Measurements from ENCODE around the gene GUK1.

Gene GUK1

DNA sequence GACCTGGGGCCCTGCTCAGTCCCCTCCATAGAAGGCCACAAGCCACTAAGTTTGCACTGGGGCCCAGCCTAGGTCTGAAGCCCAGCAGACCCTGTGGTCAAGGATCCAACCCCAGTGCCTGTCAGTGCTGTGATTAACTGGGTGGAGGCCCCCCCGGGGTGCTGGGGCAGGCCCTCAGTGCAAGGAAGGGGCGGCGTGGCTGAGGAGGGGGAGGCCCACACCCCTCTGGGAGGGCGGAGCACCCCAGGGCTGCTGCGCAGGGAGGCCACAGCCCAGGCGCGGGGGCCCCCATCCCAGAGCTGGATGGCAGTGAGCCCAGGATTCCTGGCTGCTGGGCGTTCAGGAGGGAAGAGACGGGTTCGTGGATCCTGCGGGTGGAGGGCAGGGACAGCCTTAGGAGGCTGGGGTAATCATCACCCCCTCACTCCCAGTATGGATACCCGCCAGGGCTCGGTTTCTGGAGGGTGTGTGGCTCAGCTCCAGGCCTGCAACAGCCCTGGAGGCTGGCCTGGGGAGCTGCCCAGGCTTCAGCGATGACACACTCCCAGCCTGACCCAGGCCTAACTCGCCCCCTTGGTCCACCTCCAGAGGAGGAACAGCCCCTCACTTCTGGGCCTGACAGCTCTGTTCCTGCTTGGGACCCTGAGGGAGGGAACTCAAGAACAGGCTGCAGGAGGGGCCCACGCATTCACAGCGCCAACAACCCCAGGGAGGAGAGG lies 10.5 kb downstream of the GUK1 start:
- no peak for DNase-seq

DNA sequence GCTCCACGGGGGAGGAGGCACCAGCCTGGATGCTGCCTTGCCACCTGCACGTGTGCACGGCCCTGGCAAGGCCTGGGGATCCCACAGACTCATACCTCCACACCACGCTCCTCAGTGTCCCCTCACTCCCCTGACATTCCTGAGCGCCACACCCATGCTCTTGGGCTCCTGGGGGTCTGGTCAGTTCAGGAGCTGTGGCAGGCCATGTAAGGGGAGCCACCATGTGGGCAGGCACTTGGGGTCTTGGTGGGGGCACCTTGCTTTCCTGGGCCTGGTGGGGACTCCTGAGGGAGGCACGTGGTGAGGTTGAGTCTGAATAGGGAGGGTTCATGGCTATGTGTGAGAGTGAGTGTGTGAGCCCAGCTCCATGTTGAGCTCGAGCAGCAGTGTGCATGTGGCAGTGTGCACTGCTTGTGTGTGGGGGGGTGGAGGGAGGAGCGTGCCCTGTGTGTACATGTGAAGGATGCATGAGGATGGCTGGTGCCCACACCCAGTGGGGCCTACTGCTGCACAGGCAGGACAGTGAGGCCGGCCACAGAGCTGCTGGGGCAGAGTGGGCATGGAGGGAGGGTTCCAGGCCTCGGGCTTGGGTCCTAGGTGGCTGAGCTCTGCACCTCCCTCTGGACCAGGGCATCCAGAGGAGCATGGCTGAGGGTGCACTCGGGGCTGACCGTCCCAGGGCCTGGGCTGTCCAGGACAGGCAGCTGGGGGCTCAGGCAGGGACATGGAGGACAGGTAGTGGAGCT lies 11.3 kb downstream of the GUK1 start:
- no peak for DNase-seq

DNA sequence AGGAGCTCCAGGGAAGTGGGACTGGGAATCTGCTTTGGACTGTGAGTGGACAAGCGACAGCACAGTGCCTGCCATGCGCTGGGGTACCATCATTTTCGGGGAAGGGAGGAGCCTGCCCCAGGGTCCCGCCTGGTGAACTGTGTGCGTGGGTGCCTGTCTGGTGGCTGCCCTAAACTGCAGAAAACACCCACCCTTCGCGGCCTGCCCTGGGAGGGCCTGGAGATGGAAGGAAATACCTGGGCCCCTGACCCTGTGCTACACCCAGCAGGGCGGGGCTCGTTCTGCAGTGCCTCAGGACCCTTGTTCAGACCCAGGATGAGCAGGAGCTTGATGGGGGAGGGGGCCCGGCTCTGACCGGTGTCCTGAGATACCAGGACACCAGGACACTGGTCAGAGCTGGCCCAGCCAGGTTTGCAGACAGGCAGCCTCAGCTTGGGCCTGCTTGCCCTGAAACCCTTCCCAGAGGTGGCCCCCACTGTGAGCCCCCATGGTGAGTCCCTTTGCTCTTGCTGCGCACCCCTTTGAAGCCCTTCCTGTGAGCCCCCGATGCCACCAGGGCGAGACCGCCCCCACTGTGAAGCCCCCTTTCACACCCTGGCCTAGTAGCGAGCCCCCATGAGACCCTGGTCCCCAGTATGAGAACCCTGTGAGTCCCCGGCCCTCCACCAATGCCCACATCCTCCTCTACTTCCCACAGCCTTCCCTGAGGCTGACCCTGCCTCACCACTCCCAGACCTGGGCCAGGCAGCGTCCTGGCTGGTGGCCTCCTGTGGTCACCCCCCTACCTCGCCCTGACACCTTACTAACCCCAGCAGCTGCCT lies 12.2 kb downstream of the GUK1 start:
- no peak for DNase-seq

DNA sequence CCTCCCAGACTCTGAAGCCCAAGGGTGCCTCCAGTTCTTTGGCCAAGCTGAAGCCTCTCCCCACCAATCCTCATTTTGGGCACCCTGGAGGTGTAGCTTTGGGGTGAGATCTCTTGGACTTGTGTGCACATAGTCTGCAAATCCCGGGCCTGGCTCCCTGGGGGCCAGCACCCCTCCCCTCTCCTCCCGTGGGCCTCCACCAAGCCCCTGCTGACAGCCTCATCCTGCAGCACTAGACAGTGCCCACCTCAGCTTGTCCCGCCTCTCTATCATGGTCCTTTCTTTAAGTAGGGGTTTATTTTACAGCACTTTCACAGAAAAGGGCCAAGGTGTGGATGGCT lies 12.8 kb downstream of the GUK1 start:
- DNase-seq, result no peak

DNA sequence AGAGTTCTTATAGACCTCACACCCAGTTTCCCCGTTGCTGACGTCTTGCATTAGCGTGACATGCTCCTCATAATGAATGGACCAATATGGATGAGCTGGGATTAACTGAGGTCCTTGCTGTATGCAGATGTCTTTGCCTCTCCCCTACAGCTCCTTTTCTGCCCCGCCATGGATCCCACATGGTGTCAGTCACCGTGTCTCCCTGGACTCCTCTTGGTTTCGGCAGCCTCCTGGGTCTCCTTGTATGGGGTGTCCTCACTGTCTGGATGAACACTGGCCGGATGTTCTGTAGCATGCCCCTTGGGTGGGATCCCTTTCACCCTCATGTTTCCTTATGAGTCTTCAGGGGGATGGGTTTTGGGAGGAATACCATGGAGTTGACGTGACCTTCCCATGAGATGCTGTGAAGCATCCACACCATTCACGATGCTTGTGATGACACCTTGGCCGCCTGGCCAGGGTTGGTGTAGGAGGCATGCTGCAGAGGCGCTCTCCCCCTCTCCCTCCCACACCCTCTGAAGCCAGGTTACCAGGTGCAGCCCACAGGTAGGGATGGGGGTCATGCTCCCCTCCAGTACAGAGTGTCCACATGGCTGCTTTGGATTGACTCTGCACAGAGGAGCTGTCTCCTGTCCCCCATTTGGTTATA lies 14.1 kb downstream of the GUK1 start:
- no peak for DNase-seq

DNA sequence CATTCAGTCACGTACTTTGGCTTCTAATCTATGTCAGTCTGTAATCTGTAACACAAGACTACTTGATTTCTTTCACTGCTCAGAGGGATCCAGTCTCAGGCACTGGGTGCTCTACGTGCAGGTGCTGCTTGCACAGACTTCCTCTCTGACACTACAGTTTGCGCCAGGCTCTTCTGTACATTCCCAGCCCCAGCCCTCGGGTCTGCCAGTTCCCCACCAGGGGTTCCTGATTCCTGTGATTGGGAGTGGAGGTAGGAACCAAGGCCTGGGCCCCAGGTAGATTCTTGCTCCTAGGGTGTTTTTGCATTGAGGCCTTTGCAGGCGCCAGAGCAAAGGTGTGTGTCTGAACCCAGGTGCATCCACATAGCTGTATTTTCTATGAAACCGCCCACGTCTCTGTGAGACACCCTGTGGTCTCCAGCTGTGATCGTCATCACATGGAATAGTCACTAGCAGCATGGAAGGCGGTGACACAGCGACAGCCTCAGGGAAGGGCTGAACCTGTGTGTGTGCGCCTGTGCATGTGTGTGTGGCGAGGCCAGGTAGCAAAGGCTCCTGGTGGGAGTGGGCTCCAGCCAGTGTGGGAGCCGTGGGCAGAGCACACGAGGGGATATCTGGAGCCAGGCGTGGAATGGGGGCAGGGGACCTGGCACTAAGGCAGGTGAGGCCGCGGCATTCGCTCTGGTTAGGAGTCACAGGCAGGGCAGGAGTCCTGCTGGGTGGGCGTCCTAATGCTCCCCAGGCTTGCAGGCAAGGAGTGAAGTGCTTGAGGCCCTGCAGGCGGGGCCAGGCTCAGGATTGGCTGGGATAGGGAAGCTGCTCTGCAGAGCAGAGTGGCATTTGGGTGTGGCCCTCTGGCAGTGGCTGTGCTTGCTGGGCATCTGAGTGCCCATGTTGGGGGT lies 14.8 kb downstream of the GUK1 start:
- DNase-seq, result no peak

DNA sequence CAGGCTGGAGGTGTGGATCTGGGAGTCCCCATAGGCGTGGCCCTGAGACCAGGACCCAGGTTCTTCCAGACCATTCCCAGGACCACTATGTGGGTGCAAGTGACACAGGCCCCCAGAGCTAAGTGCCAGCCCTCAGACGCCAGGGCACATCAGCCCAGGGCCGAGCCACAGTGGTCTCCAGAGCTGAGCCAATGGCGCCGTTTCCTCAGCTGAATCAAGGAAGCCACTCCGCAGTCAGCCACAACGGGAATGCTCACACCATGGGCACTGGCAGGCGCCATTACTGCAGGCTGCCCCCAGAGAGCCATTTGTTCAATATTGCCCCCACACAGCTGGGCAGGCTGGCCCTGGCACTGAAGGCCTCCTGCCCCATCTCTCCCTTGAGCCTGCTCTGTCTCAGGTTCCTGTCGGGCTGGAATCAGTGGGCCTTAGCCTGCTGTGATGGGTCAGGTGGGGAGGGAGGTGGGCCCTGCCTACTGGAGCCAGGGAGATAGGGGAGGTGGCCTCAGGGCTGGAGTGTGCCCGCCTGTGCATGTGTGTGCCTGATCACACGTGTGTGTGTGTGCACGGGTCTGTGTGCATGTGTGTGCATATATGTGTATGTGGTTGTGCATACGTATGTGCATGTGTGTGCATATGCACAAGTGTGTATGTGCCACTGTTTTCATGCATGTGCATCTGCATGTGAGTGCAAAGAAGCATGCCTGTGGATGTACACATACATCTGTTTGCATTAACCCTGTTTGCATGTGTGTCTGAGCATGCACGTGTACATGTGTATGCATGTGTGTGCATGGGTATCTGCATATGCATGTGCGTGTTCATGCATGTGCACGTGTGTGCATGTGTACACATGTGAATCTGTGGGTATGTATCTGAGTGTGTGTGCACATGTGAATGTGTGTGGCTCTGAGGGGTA lies 15.8 kb downstream of the GUK1 start:
- DNase-seq, result no peak

DNA sequence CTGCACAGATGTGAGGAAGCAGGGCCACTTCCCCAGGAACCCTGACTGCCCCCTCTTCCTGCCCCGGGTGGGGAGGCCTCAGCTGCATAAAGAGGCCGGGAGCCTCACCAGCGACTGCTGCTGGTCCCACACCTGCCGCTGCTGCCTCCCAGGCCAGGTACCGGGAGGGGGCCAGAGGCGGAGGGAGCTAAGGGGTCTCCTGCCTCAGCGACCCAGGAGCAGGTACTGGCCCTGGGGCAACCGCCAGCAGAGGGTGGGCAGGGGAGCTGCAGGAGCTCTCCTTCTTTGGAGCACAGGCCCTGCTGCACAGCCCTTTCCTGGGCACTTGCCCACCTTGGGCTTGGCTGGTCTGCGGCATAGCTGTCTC lies 16.4 kb downstream of the GUK1 start:
- DNase-seq, result no peak

DNA sequence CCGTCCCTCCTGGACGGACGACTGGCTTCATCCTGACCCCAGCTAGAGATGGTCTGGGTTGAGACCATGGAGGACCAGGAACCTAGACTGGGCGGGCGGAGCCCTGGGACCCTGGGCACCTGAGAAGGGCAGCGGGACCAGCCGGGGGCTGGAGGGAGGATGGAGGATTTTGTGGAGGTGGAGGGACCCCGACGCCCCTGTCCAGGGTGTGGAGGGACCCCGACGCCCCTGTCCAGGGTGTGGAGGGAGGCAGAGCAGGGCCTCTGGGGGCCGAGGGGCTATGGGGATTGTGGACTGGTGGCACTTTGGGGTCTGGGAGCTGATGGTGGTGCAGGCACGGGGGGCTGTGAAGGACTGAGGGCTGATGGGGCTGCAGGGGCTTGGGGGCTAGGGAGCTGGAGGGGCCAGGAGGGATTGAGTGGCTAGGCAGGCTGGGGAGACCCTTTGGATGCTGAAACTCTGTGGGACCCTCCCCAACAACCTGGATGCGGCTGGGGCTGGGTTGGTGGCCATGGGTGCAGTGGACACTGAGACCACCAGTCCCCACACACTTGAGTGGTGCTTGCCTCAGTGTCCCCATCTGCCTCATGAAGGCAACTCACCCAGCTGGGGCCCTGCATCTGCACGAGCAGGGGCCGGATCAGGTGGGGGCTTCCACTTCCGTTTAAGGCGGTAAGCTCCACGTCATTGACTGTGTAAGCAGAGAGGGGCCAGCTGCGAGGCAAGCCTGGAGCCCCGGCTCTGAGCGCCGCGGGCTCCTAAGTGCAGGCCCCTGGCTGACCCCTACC lies 17.1 kb downstream of the GUK1 start:
- no peak for DNase-seq

DNA sequence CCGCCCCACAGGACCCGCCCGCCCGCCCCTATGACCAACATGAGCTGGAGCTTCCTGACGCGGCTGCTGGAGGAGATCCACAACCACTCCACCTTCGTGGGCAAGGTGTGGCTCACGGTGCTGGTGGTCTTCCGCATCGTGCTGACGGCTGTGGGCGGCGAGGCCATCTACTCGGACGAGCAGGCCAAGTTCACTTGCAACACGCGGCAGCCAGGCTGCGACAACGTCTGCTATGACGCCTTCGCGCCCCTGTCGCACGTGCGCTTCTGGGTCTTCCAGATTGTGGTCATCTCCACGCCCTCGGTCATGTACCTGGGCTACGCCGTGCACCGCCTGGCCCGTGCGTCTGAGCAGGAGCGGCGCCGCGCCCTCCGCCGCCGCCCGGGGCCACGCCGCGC lies 17.6 kb downstream of the GUK1 start:
- no peak for DNase-seq

DNA sequence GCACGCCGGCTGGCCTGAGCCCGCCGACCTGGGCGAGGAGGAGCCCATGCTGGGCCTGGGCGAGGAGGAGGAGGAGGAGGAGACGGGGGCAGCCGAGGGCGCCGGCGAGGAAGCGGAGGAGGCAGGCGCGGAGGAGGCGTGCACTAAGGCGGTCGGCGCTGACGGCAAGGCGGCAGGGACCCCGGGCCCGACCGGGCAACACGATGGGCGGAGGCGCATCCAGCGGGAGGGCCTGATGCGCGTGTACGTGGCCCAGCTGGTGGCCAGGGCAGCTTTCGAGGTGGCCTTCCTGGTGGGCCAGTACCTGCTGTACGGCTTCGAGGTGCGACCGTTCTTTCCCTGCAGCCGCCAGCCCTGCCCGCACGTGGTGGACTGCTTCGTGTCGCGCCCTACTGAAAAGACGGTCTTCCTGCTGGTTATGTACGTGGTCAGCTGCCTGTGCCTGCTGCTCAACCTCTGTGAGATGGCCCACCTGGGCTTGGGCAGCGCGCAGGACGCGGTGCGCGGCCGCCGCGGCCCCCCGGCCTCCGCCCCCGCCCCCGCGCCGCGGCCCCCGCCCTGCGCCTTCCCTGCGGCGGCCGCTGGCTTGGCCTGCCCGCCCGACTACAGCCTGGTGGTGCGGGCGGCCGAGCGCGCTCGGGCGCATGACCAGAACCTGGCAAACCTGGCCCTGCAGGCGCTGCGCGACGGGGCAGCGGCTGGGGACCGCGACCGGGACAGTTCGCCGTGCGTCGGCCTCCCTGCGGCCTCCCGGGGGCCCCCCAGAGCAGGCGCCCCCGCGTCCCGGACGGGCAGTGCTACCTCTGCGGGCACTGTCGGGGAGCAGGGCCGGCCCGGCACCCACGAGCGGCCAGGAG lies 18.3 kb downstream of the GUK1 start:
- DNase-seq, result no peak

DNA sequence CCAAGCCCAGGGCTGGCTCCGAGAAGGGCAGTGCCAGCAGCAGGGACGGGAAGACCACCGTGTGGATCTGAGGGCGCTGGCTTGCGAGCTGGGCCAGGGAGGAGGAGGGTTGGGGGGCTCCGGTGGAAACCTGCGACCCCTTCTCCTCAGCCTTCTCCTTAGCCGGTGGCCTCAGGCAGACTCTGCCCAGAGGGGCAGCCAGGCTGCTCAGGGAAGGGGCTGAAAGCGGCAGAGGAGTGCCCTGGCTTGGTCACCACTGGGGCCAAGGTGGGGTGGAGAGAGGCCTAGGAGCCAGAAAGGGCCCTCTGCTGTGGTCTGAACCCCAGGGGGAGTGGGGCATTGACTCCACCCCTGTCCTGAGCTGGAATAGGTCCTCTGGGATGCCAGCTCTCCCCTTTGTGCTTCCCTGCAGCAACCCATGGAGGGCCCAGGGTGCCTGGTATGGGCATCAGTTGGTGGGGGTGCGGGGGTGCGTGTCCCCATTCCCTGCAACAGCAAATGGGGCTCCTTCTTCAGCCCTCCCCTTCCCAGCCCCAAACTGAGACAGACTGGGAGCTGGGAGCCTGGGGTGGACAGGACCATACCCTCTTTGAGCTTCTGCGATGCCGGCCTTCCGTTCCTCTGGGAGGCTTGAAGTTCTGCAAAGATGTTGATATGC lies 19.1 kb downstream of the GUK1 start:
- no peak for DNase-seq

DNA sequence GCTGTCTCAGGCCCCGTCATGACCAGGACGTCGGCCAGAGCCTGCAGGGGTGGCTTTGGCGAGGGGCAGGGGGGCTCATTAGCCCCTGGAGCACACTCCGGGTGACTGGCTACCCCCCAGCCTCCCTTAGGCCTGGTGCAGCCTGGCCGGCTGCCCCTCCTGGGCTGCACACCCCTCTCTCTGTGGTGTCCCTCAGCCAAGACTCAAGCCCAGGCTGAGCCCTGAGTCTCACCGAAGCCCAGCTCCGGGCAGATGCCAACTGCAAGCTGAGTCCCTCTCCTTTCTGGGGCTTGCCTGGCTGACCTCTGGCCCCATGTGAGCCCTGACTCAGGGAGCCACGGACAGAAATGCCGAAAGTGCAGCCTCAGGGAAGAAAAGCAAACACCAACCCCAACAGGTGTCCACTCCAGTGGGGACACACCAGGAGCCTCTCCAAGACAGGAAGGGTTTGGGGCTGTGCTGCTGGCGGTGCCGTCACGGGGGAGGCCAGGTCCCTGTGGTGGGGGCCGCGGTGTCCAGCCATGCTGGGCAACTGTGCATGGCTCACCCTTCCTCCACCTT lies 20.2 kb downstream of the GUK1 start:
- no peak for DNase-seq

DNA sequence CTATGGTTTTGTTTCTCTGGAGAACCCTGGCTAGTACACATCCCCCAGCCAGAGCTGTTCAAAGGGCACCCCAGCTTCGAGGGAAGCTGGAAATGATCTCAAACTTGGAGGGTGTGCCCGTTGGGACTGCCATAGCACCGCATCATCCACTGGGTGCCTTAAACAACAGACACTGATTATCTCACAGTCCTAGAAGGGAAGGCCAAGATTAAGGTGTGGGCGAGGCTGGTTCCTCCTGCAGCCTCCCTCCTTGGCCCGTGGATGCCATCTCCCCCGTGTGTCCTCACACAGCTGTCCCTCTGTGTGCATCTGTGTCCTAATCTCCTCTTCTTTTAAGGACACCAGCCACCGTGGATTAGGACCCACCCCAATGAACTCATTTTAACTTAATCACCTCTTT lies 21.3 kb downstream of the GUK1 start:
- no peak for DNase-seq

DNA sequence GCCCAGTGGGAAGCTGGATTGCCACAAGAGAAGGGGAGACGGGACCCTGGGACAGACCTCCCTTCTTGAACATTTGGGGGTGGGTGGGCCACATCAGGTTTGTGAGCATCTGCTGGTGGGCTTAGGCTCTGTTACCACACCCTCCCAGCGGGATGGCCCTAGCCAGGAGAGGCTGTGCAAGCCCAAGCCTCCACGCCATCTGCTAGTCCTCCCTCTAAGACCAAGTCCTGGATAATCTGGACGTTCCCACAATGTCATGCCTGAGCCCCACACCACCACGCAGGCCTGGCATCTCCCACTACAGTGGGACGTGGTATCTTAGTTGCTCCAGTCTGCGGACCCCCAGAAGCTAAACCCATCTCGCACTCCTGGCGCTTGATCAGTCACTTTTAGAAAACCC lies 21.8 kb downstream of the GUK1 start:
- no peak for DNase-seq

DNA sequence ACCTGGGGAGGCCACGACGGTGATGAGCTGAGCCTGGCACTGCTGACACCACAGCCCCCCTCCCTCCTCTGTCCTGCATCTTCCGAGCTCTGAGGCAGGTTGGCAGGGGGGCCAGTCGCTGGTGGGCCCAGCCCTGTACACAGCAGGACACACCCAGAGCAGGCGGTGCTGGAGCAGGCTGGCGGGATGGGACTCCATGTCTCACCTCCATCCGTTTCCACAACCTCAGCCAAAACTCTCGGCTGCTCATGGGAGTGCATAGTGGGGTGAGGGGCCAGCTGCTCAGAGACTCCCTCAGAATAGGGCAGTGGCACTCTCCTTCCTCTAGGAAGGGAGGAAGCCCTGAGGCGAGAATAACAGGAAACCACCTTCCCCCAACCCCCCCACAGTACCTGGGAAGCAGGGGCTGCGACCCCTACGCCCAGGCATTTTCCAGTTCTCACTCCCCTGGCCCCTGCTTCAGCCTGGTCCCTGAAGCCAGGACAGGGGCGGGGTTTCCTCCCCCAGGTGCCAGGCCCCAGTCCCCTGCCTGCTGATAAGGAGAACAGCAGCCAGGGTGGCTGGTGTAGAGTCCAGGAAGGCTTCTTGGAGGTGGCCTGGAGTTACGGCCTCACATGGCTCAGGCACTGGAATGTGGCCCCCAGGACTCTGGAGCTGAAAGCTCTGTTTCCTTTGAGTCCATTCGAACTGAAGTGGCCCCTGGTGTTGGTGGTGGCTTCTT lies 22.4 kb downstream of the GUK1 start:
- DNase-seq, result no peak

DNA sequence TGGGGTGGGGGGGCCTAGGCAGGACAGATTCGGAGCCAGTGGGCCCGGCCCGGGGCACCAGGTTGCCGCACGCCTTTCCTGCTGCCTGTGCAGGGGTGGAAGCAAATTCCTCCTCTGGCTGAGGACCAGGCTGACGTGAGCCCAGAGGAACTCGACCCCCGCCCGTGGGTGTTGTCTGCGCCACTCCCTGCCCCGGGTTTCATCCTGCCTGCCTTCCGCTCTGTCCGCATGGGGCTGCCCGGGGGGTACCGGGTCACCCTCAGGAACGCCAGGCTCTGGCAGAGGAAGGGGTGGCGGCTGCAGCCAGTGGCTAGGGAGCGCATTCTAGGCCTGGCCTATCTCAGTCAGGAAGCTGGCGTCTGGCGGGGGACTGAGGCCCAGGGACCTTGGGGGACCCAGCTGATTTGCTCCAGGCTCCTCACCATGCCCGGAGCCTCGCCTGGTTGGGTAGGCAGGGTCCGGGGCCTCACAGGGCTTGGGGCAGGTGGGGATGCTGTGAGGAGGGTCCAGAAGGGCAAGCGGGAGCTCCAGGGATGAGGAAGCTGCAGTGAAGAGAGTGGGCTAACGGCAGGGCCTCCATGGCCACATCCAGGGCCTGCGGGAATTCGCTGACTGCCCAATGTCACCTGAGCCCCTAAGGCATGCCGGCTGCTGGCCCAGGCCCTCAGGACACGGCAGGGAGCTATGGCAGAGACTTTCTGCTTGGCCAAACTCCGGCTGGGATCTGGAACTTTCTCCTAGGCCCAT lies 23.1 kb downstream of the GUK1 start:
- DNase-seq, result no peak
